DOHH2 (cell line): ENCODE measurements around the gene ZBTB18.
"Not testable (repeated sequence)": the region's sequence is repeated elsewhere in the genome, so short reads cannot be mapped to it uniquely, and the experiment has no call there.

Source experiments
- EZH2phosphoT487 ChIP-seq: fragments of 200-600 bp; sonication (generic); IDR thresholded peaks from 2 replicates; pipeline ENCODE4 v1.6.1; 2017; ENCODE audit warnings: borderline replicate concordance, mild to moderate bottlenecking, antibody characterized with exemption, low read length, moderate library complexity, mixed read lengths
- TF ChIP-seq, protein P1 (sequence below): fragments of 200-600 bp; sonication (generic); IDR thresholded peaks from one replicate; pipeline ENCODE4 v1.5.1; 2014; ENCODE audit warnings: antibody characterized with exemption, mild to moderate bottlenecking, low read depth, low read length; ENCODE audit not compliant: poor library complexity, severe bottlenecking

DNA sequence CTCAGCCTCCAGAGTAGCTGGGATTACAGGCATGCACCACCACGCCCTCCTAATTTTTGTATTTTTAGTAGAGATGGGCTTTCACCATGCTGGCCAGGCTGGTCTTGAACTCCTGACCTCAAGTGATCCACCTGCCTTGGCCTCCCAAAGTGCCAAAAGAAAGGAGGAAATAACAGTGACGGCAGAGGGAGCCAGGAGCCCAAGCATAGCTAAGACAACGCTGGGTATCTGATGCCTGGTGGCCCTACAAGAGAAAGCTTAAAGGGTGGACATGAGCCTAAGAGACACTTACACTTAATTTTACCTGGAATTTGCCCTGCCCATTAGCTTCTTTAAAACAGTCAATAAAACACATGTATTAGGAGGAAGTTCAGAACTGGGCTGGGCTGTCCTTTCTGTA lies 36.2 kb upstream of the ZBTB18 start:
- TF ChIP-seq, protein P1, sequence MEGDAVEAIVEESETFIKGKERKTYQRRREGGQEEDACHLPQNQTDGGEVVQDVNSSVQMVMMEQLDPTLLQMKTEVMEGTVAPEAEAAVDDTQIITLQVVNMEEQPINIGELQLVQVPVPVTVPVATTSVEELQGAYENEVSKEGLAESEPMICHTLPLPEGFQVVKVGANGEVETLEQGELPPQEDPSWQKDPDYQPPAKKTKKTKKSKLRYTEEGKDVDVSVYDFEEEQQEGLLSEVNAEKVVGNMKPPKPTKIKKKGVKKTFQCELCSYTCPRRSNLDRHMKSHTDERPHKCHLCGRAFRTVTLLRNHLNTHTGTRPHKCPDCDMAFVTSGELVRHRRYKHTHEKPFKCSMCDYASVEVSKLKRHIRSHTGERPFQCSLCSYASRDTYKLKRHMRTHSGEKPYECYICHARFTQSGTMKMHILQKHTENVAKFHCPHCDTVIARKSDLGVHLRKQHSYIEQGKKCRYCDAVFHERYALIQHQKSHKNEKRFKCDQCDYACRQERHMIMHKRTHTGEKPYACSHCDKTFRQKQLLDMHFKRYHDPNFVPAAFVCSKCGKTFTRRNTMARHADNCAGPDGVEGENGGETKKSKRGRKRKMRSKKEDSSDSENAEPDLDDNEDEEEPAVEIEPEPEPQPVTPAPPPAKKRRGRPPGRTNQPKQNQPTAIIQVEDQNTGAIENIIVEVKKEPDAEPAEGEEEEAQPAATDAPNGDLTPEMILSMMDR, result not testable (repeated sequence)
- TF ChIP-seq EZH2phosphoT487, result not testable (repeated sequence)
